Stimulated activated naive CD8-positive, alpha-beta T cell treated with anti-CD3 and anti-CD28 coated beads, Interleukin-15, Interleukin-2, amounts not matched to agents 100 ng/mL and 50 ng/mL, for 24 hours (primary cell): ENCODE measurements around the gene ATAD2B.
A peak's percentile ranks its signal among the peaks of the same experiment; 100 is the strongest.
"Not testable (repeated sequence)": the region's sequence is repeated elsewhere in the genome, so short reads cannot be mapped to it uniquely, and the experiment has no call there.

Experiments
- H3K27ac Mint-ChIP-seq: one replicate; pipeline ENCODE4 v1.8.0; 2021; ENCODE audit warnings: mild to moderate bottlenecking, mixed read lengths
- H3K27me3 Mint-ChIP-seq: one replicate; pipeline ENCODE4 v1.8.0; 2021; ENCODE audit warnings: mixed read lengths
- H3K36me3 Mint-ChIP-seq: one replicate; pipeline ENCODE4 v1.8.0; 2021; ENCODE audit warnings: low read depth, mixed read lengths
- H3K4me1 Mint-ChIP-seq: one replicate; pipeline ENCODE4 v1.8.0; 2021; ENCODE audit warnings: low read depth, mixed read lengths
- H3K4me3 Mint-ChIP-seq: one replicate; pipeline ENCODE4 v1.8.0; 2021; ENCODE audit warnings: mild to moderate bottlenecking, mixed read lengths
- H3K9me3 Mint-ChIP-seq: one replicate; pipeline ENCODE4 v1.8.0; 2021; ENCODE audit warnings: mixed read lengths

The ATAD2B gene

DNA sequence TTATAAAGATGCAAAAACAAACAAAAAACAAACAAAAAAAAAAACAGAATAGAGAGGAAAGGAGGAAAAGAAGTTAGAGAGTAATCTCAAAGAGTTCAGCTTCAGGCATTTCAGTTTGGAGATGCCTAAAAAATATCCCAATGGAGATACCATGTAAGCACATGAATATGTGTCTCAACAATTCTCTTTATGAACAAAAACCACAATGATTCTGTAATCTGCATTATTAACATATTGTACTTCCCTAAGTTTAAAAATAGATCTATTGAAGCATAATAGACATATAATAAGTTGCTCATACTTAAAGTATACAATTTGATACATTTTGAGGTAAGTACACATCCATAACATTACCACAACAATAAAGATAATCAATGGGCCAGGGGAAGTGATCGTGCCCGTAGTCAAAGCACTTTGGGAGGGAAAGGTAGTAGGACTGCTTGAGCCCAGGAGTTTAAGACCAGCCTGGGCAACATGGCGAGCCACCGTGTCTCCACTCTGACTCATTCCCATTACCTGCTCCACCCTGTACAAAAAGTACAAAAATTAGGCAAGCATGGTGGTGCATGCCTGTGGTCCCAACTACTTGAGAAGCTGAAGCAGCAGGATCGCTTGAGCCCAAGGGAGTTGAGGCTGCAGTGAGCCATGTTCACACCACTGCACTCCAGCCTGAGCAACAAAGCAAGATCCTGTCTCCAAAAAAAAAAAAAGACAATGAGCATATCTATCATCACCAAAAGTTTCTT, 158.9 kb downstream of the ATAD2B start:
- Mint-ChIP-seq H3K9me3 (no peaks in the 10 kb centered on the region), H3K27me3 (no peaks in the 10 kb centered on the region), H3K4me1 (no peaks in the 10 kb centered on the region), H3K36me3 (peaks cover 35% of the 10 kb centered on the region), H3K4me3 (no peak overlapping the region), H3K27ac (no peak overlapping the region)

DNA sequence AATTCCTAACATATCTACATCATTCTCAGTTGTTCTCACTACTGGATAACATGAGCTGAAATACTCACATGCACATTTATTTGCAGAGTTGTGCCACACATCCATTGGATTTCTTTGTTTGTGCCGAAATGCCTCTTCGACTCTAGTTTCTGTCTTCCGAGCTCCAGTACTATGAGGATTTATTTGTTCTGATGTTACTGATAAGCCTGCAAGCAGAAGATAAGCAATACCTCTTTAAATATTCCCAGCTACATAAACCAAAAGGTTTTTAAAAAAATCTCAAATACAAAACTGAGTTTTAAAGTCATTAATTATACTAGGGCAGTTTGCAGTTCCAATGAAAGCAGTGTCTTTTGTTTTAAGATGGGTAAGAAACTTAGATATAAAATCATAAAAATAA, 164.8 kb downstream of the ATAD2B start:
- Mint-ChIP-seq H3K9me3 (no peaks in the 10 kb centered on the region), H3K4me1 (peaks cover 10% of the 10 kb centered on the region), H3K27me3 (no peaks in the 10 kb centered on the region), H3K27ac (no peak overlapping the region), H3K36me3 (peaks cover 26% of the 10 kb centered on the region), H3K4me3 (no peak overlapping the region)

GRCh38 chr2:23761638-23762037, 165.3 kb downstream of the ATAD2B start:
- Mint-ChIP-seq H3K9me3 (no peaks in the 10 kb centered on the region), H3K4me1 (peaks cover 10% of the 10 kb centered on the region), H3K27me3 (no peaks in the 10 kb centered on the region), H3K36me3 (peaks cover 31% of the 10 kb centered on the region), H3K4me3 (no peak overlapping the region), H3K27ac (no peak overlapping the region)

GRCh38 chr2:23760736-23761135, 166.2 kb downstream of the ATAD2B start:
- no peak overlapping the region for H3K4me3 Mint-ChIP-seq
- peaks cover 10% of the 10 kb centered on the region for H3K4me1 Mint-ChIP-seq
- no peaks in the 10 kb centered on the region for H3K27me3 Mint-ChIP-seq
- no peaks in the 10 kb centered on the region for H3K9me3 Mint-ChIP-seq
- H3K27ac Mint-ChIP-seq = no peak overlapping the region
- H3K36me3 Mint-ChIP-seq = peaks cover 33% of the 10 kb centered on the region

- peak overlapping the region; percentile 3 for H3K27ac Mint-ChIP-seq
- H3K27me3 Mint-ChIP-seq = no peaks in the 10 kb centered on the region
- H3K36me3 Mint-ChIP-seq = peaks cover 46% of the 10 kb centered on the region
- H3K4me1 Mint-ChIP-seq = peaks cover 10% of the 10 kb centered on the region
- H3K9me3 Mint-ChIP-seq = no peaks in the 10 kb centered on the region
- H3K4me3 Mint-ChIP-seq = no peak overlapping the region
Observed at GRCh38 chr2:23757686-23758433, 169.1 kb downstream of the ATAD2B start.

DNA sequence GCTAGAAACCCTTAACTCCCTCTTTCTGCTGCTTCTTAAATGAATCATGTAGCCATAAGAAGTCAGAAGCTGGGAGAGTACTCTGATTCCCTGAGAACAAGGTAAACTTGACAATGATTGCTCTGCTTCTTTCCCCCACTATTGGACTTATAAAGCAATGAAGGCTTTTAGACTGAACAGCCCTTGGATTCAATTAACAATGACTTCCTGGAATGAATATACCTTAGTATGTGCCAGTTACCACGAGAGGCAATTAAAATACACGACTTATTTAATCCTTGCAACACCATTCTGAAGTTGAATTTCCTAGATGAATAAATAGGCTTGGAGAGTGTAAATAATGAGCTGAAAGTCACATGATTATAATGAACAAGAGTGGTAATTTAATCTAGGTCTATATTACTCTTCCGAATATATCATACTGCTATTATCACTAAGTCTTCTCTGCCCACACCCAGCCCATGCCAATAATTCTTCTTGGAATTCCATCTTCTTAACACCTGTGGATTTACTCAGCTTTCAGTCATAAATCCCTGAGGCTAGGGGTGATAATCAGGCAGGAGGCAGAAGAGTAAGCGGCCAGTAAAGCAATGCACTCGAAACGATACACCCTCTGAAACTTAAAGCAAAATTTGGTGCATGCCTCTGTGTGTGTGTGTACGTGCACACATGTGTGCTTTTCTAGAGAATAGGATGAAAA, 170.2 kb downstream of the ATAD2B start:
- peaks cover 42% of the 10 kb centered on the region for H3K36me3 Mint-ChIP-seq
- no peak overlapping the region for H3K4me3 Mint-ChIP-seq
- peaks cover 10% of the 10 kb centered on the region for H3K4me1 Mint-ChIP-seq
- no peaks in the 10 kb centered on the region for H3K27me3 Mint-ChIP-seq
- H3K9me3 Mint-ChIP-seq = no peaks in the 10 kb centered on the region
- no peak overlapping the region for H3K27ac Mint-ChIP-seq

DNA sequence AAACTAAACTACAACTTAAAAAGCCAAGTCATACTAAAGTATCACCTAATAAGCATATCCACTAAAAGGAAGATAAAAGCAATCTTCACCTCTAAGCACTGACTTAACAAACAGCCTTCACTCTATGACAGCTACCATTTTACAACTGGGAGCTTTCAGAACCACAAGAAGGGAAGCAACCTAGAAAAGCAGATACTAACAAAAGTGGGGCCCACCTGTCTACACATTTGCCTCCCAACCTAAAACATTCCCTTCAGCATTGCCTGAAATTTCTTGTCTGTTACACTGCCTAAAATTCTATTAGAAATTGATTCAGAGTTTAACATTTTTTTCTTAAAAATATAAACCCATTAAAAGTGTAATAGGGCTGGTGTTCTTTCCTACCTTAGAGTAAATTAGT, 172.0 kb downstream of the ATAD2B start:
- no peak overlapping the region for H3K27ac Mint-ChIP-seq
- peaks cover 53% of the 10 kb centered on the region for H3K36me3 Mint-ChIP-seq
- H3K4me1 Mint-ChIP-seq = peaks cover 6% of the 10 kb centered on the region
- no peaks in the 10 kb centered on the region for H3K27me3 Mint-ChIP-seq
- H3K9me3 Mint-ChIP-seq = no peaks in the 10 kb centered on the region
- no peak overlapping the region for H3K4me3 Mint-ChIP-seq

DNA sequence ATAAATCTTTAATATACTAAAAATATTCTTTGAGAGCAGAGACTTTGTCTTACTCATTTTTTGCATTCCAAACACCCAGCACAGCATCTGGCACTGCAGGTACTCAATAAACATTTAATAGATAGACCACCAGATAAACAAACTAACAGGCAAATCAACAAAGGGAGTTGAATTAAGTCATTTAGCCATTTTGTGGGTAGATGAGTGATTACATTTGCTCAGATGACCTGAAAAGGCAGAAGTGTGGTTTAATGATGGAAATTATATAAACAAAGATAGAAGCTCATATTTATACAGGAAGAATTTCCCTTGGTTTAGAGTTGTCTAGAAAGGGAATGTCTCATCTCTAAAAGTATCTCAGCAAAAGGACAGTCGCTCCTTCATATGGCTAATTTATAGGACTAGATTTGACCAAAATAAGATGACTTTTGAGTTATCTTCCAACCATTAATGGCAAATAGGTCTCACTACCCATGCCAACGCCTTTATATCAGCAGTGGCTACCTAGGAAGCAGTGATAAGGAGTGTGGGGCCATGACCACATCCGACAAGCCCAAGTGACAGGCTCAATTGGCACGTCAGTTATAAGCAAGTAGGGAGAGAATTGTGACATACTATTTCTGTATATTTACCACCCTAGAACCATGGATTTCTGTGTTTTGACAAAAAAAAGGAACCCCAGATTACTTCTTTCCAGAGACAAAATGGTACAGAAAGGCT, 173.5 kb downstream of the ATAD2B start:
- Mint-ChIP-seq H3K27ac (no peak overlapping the region), H3K9me3 (no peaks in the 10 kb centered on the region), H3K4me1 (peaks cover 6% of the 10 kb centered on the region), H3K27me3 (no peaks in the 10 kb centered on the region), H3K36me3 (peaks cover 53% of the 10 kb centered on the region), H3K4me3 (no peak overlapping the region)

DNA sequence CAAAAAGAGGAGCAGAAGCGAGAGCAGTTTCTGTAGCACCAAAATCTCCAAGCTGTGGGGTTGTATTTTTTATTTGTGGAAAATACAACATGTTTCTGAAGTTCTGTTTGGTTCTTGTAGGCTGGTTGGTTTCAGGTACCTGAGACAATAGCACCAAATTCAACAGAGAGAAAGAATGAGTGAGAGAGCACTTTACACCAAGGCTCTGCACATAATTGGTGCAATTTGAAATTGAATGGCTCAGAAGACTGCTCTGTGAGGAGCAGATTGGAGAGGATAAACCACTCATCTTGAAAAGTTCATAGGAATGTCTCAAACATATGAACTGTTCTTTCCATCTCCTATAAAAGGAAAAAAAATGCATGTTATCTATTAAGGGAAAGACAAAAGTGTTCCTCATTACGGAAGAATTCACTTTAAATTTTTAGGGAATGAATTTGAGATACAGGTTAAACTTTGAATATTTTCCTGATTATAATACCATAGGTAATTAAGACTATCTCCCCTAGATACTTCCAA, 175.1 kb downstream of the ATAD2B start:
- no peak overlapping the region for H3K27ac Mint-ChIP-seq
- H3K4me3 Mint-ChIP-seq = no peak overlapping the region
- no peaks in the 10 kb centered on the region for H3K27me3 Mint-ChIP-seq
- no peaks in the 10 kb centered on the region for H3K9me3 Mint-ChIP-seq
- peaks cover 36% of the 10 kb centered on the region for H3K36me3 Mint-ChIP-seq
- no peaks in the 10 kb centered on the region for H3K4me1 Mint-ChIP-seq

GRCh38 chr2:23746141-23746863, 180.6 kb downstream of the ATAD2B start:
- Mint-ChIP-seq H3K27me3 (no peaks in the 10 kb centered on the region), H3K4me3 (no peak overlapping the region), H3K4me1 (no peaks in the 10 kb centered on the region), H3K9me3 (no peaks in the 10 kb centered on the region), H3K27ac (no peak overlapping the region), H3K36me3 (peaks cover 28% of the 10 kb centered on the region)

GRCh38 chr2:23745726-23746105, 181.2 kb downstream of the ATAD2B start:
- H3K9me3 Mint-ChIP-seq = no peaks in the 10 kb centered on the region
- H3K27me3 Mint-ChIP-seq = no peaks in the 10 kb centered on the region
- peaks cover 24% of the 10 kb centered on the region for H3K36me3 Mint-ChIP-seq
- H3K4me1 Mint-ChIP-seq = no peaks in the 10 kb centered on the region
- no peak overlapping the region for H3K4me3 Mint-ChIP-seq
- no peak overlapping the region for H3K27ac Mint-ChIP-seq

- Mint-ChIP-seq H3K4me3 (no peak overlapping the region), H3K36me3 (peaks cover 24% of the 10 kb centered on the region), H3K27ac (no peak overlapping the region), H3K27me3 (no peaks in the 10 kb centered on the region), H3K4me1 (no peaks in the 10 kb centered on the region), H3K9me3 (no peaks in the 10 kb centered on the region)
Observed at GRCh38 chr2:23745068-23745725, 181.7 kb downstream of the ATAD2B start.

DNA sequence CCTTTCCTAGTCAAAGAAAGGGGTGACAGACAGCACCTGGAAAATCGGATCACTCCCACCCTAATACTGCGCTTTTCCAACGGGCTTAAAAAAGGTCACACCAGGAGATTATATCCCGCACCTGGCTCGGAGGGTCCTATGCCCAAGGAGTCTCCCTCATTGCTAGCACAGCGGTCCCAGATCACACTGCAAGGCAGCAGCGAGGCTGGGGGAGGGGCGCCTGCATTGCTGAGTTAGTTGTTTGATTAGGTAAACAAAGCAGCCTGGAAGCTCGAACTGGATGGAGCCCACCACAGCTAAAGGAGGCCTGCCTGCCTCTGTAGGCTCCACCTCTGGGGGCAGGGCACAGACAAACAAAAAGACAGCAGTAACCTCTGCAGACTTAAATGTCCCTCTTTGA, 190.1 kb downstream of the ATAD2B start:
- peaks cover 44% of the 10 kb centered on the region for H3K36me3 Mint-ChIP-seq
- not testable (repeated sequence) for H3K4me3 Mint-ChIP-seq, H3K9me3 Mint-ChIP-seq, H3K4me1 Mint-ChIP-seq, H3K27me3 Mint-ChIP-seq, H3K27ac Mint-ChIP-seq

- Mint-ChIP-seq H3K4me1 (no peaks in the 10 kb centered on the region), H3K36me3 (peaks cover 45% of the 10 kb centered on the region), H3K27ac (no peak overlapping the region), H3K4me3 (no peak overlapping the region), H3K27me3 (no peaks in the 10 kb centered on the region), H3K9me3 (peaks cover 10% of the 10 kb centered on the region)
Observed at GRCh38 chr2:23734416-23734815, 192.5 kb downstream of the ATAD2B start.
